ENCODE measurements around the gene ELOVL7. TPM values are rescaled to one million over a fixed set of nuclear protein-coding genes. Genes with fewer than 3 reads are reported as not detected.

ELOVL7 gene
- total and polyA plus RNA-seq, 7 experiments from 2014 or later: 0.29 to 2.2 (median 0.48) TPM; not detected in 4

DNA sequence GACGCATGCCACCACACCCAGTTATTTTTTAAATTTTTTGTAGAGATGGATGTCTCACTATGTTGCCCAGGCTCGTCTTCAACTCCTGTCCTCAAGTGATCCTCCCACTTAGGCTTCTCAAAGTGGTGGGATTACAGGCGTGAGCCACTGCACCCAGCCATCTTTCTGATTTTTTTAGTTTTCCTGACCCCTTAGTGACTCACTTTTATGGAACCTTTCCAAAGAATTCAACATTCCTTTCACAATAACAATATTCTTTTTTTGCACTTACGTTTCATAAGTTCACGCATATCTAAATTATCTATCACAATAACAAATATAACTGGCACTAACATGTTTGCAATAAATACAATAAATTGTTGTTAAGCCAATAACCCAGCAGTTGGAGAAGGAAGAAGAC is 8.5 kb downstream of the ELOVL7 start:
- ChIA-PET CTCF (interaction anchor here (0.7 kb wide), 1 partner anchor 223 kb away, joined by 3 read pairs; no protein-coding TSS in a partner anchor), POLR2A (no interaction called here)
- Mint-ChIP-seq H3K27me3 (peaks cover 7 to 17% (median 15%) of the 10 kb centered on the region in 5 donors), H3K4me3 (no peak overlapping the region), H3K36me3 (no peaks in the 10 kb centered on the region), H3K27ac (no peak overlapping the region), H3K4me1 (peaks cover 0 to 5% (median 0%) of the 10 kb centered on the region in 7 donors), H3K9me3 (no peaks in the 10 kb centered on the region)
- Histone ChIP-seq H3K4me3 (ENCODE audit: low read length) (no peak overlapping the region), H3K27ac (ENCODE audit: low read depth, low read length) (no peak overlapping the region), H3K36me3 (ENCODE audit: control insufficient read depth in 2 of 3, insufficient read depth in 3 of 3, low read length in 3 of 3) (no peaks in the 10 kb centered on the region), H3K9me3 (ENCODE audit: control insufficient read depth in 2 of 3, low read length in 3 of 3) (no peaks in the 10 kb centered on the region), H3K4me1 (ENCODE audit: control insufficient read depth in 2 of 2, insufficient read depth in 2 of 2, low read length in 2 of 2) (no peaks in the 10 kb centered on the region), H3K27me3 (ENCODE audit: control insufficient read depth in 2 of 2, insufficient read depth in 2 of 2, low read length in 2 of 2) (no peaks in the 10 kb centered on the region)
- ATAC-seq (no peak), DNase-seq (no peak)
- intact Hi-C loops (cut with micrococcal nuclease): no loop called here

DNA sequence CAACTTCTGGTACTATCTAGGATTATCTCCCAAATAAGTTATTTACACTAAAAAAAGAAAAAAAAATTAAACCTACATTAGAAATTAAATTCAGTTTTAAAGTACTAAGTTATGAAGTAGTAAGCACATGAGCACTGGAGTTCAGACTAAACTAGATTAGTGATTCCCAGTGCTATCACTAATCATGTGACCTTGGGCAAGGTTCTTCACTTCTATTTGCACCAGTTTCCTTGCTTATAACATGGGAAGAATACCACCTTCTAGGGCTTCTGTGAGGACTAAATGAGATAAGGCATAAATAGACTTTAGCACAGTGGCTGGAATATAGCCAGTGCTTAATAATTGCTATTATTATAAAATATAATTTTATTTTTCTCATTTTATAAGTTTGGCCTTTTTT is 10.5 kb downstream of the ELOVL7 start:
- peaks cover 0 to 10% (median 4%) of the 10 kb centered on the region in 5 donors for H3K27me3 Mint-ChIP-seq
- H3K9me3 Mint-ChIP-seq: no peaks in the 10 kb centered on the region
- Histone ChIP-seq H3K4me1 (ENCODE audit: control insufficient read depth in 2 of 2, insufficient read depth in 2 of 2, low read length in 2 of 2) (no peaks in the 10 kb centered on the region), H3K27ac (ENCODE audit: low read depth, low read length) (no peak overlapping the region), H3K36me3 (ENCODE audit: control insufficient read depth in 2 of 3, insufficient read depth in 3 of 3, low read length in 3 of 3) (no peaks in the 10 kb centered on the region), H3K9me3 (ENCODE audit: control insufficient read depth in 2 of 3, low read length in 3 of 3) (no peaks in the 10 kb centered on the region), H3K4me3 (ENCODE audit: low read length) (no peak overlapping the region), H3K27me3 (ENCODE audit: control insufficient read depth in 2 of 2, insufficient read depth in 2 of 2, low read length in 2 of 2) (no peaks in the 10 kb centered on the region)
- H3K4me3 Mint-ChIP-seq: no peak overlapping the region
- no peaks in the 10 kb centered on the region for H3K36me3 Mint-ChIP-seq
- H3K4me1 Mint-ChIP-seq: peaks cover 0 to 15% (median 0%) of the 10 kb centered on the region in 7 donors
- ATAC-seq (no peak), DNase-seq (no peak)
- no peak overlapping the region for H3K27ac Mint-ChIP-seq
- intact Hi-C loops (cut with micrococcal nuclease): no loop called here
- ChIA-PET CTCF (no interaction called here), POLR2A (no interaction called here)

- Histone ChIP-seq H3K27me3 (ENCODE audit: control insufficient read depth in 2 of 2, insufficient read depth in 2 of 2, low read length in 2 of 2) (no peaks in the 10 kb centered on the region), H3K9me3 (ENCODE audit: control insufficient read depth in 2 of 3, low read length in 3 of 3) (no peaks in the 10 kb centered on the region), H3K36me3 (ENCODE audit: control insufficient read depth in 2 of 3, insufficient read depth in 3 of 3, low read length in 3 of 3) (no peaks in the 10 kb centered on the region), H3K4me3 (ENCODE audit: low read length) (no peak overlapping the region), H3K4me1 (ENCODE audit: control insufficient read depth in 2 of 2, insufficient read depth in 2 of 2, low read length in 2 of 2) (no peaks in the 10 kb centered on the region), H3K27ac (ENCODE audit: low read depth, low read length) (no peak overlapping the region)
- Mint-ChIP-seq H3K27ac (no peak overlapping the region), H3K4me1 (peaks cover 0 to 23% (median 0%) of the 10 kb centered on the region in 7 donors), H3K36me3 (no peaks in the 10 kb centered on the region), H3K27me3 (peaks cover 0 to 5% (median 2%) of the 10 kb centered on the region in 5 donors), H3K4me3 (no peak overlapping the region), H3K9me3 (no peaks in the 10 kb centered on the region)
- ChIA-PET POLR2A (no interaction called here), CTCF (no interaction called here)
- ATAC-seq (no peak), DNase-seq (no peak)
- intact Hi-C loops (cut with micrococcal nuclease): no loop called here
Observed at GRCh38 chr5:60830581-60831127, 13.4 kb downstream of the ELOVL7 start.

GRCh38 chr5:60829490-60830266 is 14.4 kb downstream of the ELOVL7 start:
- DNase-seq (no peak), ATAC-seq (no peak)
- H3K4me3 Mint-ChIP-seq: peak overlapping the region in 1 of 10 donors; percentile 1
- POLR2A ChIA-PET: no interaction called here
- no peak overlapping the region for H3K27ac ChIP-seq (ENCODE audit: low read depth, low read length)
- CTCF ChIA-PET: no interaction called here
- H3K27me3 Mint-ChIP-seq: peaks cover 0 to 5% (median 0%) of the 10 kb centered on the region in 5 donors
- H3K4me1 ChIP-seq (ENCODE audit: control insufficient read depth in 2 of 2, insufficient read depth in 2 of 2, low read length in 2 of 2): no peaks in the 10 kb centered on the region
- H3K36me3 ChIP-seq (ENCODE audit: control insufficient read depth in 2 of 3, insufficient read depth in 3 of 3, low read length in 3 of 3): no peaks in the 10 kb centered on the region
- no peaks in the 10 kb centered on the region for H3K27me3 ChIP-seq (ENCODE audit: control insufficient read depth in 2 of 2, insufficient read depth in 2 of 2, low read length in 2 of 2)
- no peaks in the 10 kb centered on the region for H3K9me3 Mint-ChIP-seq
- no peak overlapping the region for H3K4me3 ChIP-seq (ENCODE audit: low read length)
- no peaks in the 10 kb centered on the region for H3K9me3 ChIP-seq (ENCODE audit: control insufficient read depth in 2 of 3, low read length in 3 of 3)
- intact Hi-C loops (cut with micrococcal nuclease): loop anchor here in 1 of 2 donors (5.0 kb wide), 1 partner anchor 152 kb away; no protein-coding TSS in a partner anchor
- peak overlapping the region in 1 of 9 donors; percentile 7 for H3K27ac Mint-ChIP-seq
- H3K4me1 Mint-ChIP-seq: peaks cover 0 to 23% (median 0%) of the 10 kb centered on the region in 7 donors
- no peaks in the 10 kb centered on the region for H3K36me3 Mint-ChIP-seq

- no peaks in the 10 kb centered on the region for H3K36me3 Mint-ChIP-seq
- ChIA-PET POLR2A (no interaction called here), CTCF (no interaction called here)
- no peak overlapping the region for H3K4me3 Mint-ChIP-seq
- ATAC-seq (no peak), DNase-seq (no peak)
- no peak overlapping the region for H3K27ac ChIP-seq (ENCODE audit: low read depth, low read length)
- intact Hi-C loops (cut with micrococcal nuclease): loop anchor here in 1 of 2 donors (5.0 kb wide), 1 partner anchor 150 kb away; no protein-coding TSS in a partner anchor
- H3K4me1 ChIP-seq (ENCODE audit: control insufficient read depth in 2 of 2, insufficient read depth in 2 of 2, low read length in 2 of 2): no peaks in the 10 kb centered on the region
- H3K27me3 Mint-ChIP-seq: peaks cover 0 to 5% (median 0%) of the 10 kb centered on the region in 5 donors
- no peak overlapping the region for H3K4me3 ChIP-seq (ENCODE audit: low read length)
- H3K36me3 ChIP-seq (ENCODE audit: control insufficient read depth in 2 of 3, insufficient read depth in 3 of 3, low read length in 3 of 3): no peaks in the 10 kb centered on the region
- H3K27ac Mint-ChIP-seq: no peak overlapping the region
- H3K4me1 Mint-ChIP-seq: peaks cover 0 to 23% (median 0%) of the 10 kb centered on the region in 7 donors
- H3K9me3 ChIP-seq (ENCODE audit: control insufficient read depth in 2 of 3, low read length in 3 of 3): no peaks in the 10 kb centered on the region
- H3K9me3 Mint-ChIP-seq: no peaks in the 10 kb centered on the region
- no peaks in the 10 kb centered on the region for H3K27me3 ChIP-seq (ENCODE audit: control insufficient read depth in 2 of 2, insufficient read depth in 2 of 2, low read length in 2 of 2)
Observed at GRCh38 chr5:60827201-60827600, 16.9 kb downstream of the ELOVL7 start.

DNA sequence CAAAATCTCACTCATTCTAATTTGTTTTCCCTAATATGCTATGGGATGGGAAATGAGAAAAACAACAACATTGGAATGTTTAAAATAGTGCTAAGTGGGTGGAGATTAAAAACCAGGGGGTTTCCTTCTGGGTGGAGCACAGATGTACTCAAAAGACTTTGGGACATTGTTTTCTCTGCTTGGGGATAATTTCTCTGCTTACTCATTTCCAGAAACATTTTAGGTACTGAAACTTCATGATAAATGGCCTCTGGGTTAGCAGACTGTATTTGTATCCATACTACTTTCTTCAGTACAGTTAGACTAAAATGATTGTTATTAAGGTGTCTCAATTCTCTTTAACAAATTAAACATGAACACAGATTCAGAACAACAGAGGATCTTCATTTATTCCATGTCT is 17.4 kb downstream of the ELOVL7 start:
- Mint-ChIP-seq H3K27me3 (peaks cover 0 to 5% (median 0%) of the 10 kb centered on the region in 5 donors), H3K9me3 (no peaks in the 10 kb centered on the region), H3K27ac (no peak overlapping the region), H3K36me3 (no peaks in the 10 kb centered on the region), H3K4me1 (peaks cover 0 to 23% (median 0%) of the 10 kb centered on the region in 7 donors), H3K4me3 (no peak overlapping the region)
- no peaks in the 10 kb centered on the region for H3K4me1 ChIP-seq (ENCODE audit: control insufficient read depth in 2 of 2, insufficient read depth in 2 of 2, low read length in 2 of 2)
- CTCF ChIA-PET: no interaction called here
- no peaks in the 10 kb centered on the region for H3K9me3 ChIP-seq (ENCODE audit: control insufficient read depth in 2 of 3, low read length in 3 of 3)
- no peak for DNase-seq
- no peak overlapping the region for H3K4me3 ChIP-seq (ENCODE audit: low read length)
- ATAC-seq: no peak
- intact Hi-C loops (cut with micrococcal nuclease): loop anchor here in 1 of 2 donors (5.0 kb wide), 1 partner anchor 149 kb away; no protein-coding TSS in a partner anchor
- no peaks in the 10 kb centered on the region for H3K27me3 ChIP-seq (ENCODE audit: control insufficient read depth in 2 of 2, insufficient read depth in 2 of 2, low read length in 2 of 2)
- H3K36me3 ChIP-seq (ENCODE audit: control insufficient read depth in 2 of 3, insufficient read depth in 3 of 3, low read length in 3 of 3): no peaks in the 10 kb centered on the region
- H3K27ac ChIP-seq (ENCODE audit: low read depth, low read length): no peak overlapping the region
- POLR2A ChIA-PET: no interaction called here

Measured in naive thymus-derived CD4-positive, alpha-beta T cell (primary cell).